Stimulated activated CD8-positive, alpha-beta memory T cell treated with anti-CD3 and anti-CD28 coated beads, Interleukin-15, amount 100 ng/mL, for 1 hour (primary cell): ENCODE data around the gene EFCAB11.

ENCODE experiments used
- DNase-seq: peaks from one replicate; pipeline ENCODE4 v3.0.0-alpha.2; 2020; ENCODE audit warnings: low read depth

EFCAB11 gene

DNA sequence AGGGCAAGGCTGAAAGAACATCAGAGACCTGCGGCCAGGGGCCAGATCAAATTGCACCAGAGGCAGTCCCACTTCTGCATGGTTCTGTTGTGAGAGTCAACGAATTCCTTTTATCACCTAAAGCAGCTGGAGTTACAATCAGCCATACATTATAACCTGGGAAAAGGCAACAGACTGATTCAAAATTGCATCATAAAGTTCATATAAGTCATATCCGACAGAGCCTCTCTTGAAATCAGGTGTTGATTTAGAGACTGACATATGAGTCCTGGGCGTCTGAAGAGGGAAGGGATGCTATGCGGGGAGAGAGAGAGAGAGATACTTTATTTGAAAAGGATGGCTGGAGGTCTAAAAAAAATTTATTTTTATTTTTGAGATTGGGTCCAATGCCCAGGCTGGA lies 89.4 kb downstream of the EFCAB11 start:
- no peak for DNase-seq

DNA sequence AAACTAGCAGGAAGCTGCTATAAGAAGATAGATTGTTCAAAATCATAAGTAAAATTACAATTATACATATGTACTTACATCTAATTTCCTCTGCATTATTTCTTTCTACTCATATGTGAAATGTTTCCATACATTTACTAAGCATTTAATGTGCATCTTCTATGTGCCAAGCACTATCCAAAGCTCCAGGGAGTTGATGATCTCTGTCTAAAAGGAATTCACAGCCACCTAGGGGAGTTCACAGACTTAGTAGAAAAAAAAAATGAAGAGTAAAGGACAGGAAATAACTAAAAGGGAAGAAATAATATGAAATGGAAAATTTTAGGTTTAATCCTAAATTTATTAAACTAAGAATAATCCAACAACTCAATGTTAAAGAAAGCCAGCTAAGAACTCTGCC lies 91.7 kb downstream of the EFCAB11 start:
- DNase-seq: no peak

DNA sequence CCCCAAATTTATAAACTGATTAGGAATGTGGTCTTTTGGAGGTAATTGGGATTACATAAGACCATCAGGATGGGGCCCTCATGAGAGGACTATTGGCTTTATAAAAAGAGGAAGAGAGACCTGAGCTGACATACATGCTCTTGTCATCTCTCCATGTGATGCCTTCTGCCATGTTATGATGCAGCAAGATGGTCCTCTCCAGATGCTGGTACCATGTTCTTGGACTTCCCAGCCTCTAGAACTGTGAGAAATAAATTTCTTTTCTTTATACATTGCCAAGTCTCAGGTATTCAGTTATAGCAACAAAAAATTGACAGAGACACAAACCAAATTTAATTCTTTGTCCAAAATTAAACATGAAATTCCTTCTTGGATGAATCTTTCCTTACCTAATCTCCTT lies 92.9 kb downstream of the EFCAB11 start:
- DNase-seq: no peak

DNA sequence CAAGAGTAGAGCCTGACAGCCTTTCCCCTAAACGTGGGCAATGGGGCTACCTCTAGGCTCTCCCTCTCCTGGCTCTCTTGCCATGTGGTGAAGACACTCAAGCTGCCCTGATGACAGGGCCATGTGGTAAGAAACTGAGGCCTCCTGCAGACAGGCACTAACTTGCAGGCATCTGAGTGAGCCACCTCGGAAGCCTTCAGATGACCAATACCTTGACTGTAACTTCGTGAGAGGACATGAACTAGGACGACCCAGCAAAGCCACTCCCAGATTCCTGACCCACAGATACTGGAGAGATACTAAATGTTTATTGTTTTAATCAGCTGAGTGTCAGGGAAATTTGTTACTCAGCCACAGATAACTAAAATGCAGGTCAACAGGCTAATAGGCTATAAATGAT lies 96.4 kb downstream of the EFCAB11 start:
- DNase-seq: no peak

DNA sequence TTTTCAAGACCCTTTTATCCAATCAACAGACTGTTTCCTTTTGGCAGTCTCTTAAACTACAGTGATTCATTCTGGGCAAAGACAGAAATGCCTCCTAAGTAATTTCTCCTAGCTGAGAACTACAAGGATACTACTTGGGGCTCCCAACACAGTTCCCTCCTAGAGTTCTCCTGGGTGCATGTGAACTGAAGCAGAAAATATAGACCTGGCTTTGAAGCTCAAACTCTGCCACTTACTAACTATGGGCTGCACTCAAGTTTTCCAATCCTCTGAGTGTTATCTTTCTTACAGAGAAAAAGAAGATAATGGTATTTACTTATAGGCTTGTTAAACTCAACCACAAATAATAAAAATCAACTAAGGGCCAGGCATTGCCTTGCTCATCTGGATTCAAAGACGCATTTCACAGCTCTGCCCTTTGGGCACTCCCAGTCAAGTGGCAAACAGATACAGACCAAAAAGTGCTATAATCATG lies 97.6 kb downstream of the EFCAB11 start:
- DNase-seq: no peak

DNA sequence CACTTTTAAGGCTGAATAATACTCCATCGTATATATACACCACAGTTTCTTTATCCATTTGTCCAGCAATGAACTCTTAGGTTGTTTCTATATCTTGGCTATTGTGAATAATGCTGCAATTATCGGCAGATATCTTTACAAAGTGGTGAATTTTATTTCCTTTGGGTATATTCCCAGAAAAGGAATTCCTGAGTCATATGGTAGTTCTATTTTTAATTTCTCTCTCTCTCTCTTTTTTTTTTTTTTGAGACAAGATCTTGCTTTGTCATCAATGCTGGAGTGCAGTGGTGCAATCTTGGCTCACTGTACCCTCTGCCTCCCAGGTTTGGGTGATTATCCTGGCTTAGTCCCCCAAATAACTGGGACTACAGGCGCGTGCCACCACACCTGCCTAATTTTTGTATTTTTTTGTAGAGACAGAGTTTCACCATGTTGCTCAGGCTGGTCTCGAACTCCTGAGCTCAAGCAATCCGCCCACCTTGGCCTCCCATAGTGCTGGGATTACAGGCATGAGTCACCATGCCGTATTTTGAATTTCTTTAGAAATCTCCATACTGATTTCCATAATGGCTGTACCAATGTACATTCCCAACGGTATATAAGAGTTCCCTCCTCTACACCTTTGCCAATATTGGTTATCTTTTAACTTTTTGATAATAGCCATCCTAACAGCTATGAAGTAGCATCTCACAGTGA lies 98.4 kb downstream of the EFCAB11 start:
- no peak for DNase-seq

DNA sequence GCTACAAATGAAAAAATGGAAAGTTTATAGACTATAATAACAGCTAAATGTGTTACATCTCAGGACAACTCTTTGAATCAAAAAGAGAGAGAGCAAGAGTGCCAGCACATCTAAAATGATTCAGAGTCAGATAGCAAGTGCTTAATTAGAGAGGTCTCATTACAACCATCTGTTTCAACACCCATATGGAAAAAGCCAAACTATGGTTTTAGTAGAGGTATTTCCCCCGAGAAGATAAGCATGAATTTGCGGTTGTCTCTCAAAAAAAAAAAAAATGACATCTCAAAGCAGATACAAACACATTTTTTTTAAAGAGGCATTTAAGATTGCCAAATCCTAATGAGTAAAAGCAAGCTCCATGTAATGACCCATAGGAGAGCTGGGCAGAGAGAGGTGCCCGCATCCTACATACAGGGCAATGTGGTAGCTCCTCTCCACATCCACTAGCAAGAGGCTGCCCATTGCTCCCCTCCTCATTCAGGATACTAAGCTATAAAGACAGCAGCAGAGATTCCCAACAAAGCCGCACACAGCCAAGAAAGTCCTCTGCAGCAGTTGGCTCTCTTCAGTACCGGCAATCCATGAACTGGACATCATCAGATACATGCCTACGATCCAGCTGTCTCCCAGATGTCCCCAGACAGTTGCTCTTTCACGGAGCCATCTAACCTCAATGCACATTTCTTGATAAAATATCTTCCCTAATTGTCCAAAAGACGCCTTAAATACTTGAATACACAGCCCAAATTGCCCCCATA lies 100.4 kb downstream of the EFCAB11 start:
- no peak for DNase-seq

DNA sequence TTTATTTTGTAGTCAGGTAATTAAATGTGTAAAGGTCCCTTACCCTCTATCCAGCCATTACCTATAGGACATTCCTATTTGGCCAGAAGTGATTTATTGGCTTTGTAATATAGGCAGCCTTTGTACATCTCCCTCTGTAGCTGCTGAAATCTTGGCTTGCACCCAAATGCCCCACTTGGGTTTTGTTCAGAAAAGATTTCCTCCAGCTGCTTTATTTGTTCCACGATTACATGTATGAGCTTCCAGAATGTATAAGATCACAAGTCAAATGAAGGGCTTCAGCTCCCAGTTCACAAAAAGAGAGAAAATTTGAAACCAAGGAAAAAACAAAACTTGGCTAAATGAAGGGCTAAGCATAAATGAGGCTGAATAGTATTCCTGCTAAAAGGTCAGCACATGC lies 103.4 kb downstream of the EFCAB11 start:
- DNase-seq: no peak

DNA sequence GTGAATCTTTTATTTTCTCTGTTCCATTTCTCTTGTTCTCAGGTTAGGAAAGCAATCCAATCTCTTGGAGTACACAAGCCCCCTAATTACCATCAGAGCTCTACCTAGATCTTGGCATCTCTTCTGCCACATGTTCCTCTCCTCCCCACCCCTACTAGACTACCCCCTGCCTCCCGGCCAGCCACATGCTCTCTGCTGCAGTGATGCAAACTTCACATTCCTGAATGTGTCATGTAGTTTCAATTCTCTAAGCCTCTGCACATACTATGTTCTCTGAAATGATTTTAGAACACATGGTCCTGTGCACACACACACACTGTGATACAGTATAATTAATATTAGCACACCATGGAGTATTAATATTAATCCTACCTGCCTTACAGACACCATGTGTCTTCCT lies 104.6 kb downstream of the EFCAB11 start:
- DNase-seq: no peak

DNA sequence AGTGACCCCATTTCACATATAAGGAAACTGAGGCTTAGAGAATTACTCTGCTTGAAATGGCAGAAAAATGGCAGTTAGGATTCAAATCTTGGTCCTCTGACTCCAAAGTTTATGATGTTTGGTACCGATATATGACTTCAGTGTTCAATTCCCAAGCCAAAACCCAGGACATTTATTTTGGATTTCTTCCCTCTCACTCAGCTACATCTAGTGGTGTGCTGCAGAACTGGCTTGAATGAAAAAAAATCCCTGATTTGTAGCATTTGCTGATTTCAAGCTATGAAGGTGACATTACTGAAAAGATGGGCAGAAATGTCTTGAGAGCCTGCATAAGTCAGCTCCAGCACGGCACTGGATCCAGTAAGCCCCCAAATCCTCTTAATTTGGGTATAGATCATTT lies 106.4 kb downstream of the EFCAB11 start:
- DNase-seq: no peak

DNA sequence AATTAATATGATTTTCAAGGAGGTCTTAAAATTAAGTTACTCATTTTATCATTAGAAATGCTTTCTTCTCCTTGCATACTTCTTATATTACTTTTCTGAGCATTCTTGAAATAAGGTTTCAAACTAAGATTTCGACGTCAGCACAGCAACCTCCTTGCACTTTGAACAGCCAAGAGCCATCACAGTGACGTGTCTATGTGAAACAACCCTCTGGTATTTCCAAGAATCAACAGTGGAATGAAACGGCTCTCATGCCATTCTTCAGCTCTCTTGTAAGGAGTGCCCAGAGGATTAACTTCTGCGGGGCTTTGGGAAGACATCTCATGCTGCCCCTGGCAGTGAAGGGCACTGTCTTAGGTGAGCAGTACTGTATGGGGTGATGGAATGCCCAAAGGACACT lies 109.2 kb downstream of the EFCAB11 start:
- DNase-seq: no peak

DNA sequence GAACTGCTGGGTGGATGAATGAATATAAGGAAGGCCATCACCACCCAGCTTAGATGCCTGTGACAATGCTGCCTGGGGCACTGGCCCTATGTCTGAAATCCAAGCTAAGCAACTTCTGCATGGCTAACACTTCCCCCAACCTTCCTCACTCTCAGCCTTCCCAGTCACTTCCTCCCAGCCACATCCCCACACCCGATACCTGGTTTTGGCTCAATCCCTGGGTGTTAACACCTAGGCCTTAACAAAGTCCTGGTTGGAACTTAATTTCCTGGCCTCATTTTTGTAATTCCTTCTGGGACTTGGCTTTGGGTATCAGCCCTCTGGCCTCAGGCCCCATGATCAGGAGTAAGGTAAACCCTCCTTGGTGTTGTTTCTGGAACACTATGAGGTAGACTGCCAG lies 110.0 kb downstream of the EFCAB11 start:
- DNase-seq: no peak

DNA sequence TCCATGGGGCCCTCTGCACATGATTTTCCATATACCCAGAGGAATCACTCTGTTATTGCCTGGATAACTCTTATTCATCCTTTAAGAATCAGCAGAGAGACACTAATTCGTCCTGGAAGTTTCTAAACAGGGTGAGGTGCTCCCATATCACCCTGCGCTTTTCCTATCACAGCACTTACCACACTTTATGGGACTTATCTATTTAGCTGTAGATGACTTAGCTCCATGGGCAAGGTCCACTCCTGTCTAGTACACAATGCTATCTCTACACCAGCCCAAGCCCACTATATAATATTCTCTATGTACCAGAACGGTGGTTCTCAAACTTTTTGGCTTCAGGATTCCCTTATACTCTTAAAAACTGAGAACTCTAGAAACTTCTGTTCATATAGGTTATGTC lies 111.7 kb downstream of the EFCAB11 start:
- no peak for DNase-seq

DNA sequence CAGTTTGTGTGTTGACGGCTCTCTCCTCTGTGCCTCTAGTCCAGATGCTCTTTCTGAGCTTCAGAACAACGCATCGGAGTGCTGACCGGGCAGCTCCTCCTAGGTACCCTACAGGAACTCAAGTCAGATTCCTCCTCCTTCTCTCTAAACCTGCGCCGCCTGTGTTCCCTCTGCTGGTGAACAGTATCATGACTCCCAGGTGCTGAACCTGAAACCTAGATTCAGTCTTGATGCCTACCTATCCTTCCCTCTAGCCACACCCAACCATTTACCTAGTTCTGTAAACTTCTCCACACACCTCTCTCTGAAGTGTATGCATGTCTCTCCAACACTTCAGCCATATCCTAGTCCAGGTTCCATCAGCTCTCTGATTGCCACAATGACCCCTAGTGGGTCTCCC lies 112.7 kb downstream of the EFCAB11 start:
- DNase-seq: no peak

DNA sequence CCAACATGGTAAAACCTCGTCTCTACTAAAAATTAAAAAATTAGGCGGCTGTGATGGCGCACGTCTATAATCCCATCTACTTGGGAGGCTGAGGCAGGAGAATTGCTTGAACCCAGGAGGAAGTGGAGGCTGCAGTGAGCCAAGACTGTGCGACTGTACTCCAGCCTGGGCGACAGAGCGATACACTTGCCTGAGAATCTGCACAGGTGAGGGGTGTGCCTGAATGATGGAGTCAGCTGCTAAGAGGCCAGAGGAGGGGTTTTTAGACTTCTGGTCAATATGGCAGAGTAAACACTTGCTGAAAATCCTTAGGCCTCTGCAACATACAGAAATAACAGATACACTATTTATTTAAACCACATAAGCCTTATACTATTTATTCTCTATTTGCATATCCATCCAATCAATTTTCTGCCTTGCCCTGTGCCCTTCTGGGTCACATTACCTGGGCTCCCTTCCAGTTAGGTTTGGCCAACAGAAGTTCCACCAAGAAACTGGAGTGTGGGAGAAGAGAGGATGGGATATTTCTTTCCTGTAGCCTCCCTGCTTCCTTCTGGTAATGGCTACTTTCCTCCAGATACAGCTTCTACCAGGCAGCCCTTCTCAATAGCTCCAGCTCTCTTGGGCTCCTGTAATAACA lies 117.6 kb downstream of the EFCAB11 start:
- DNase-seq: no peak

DNA sequence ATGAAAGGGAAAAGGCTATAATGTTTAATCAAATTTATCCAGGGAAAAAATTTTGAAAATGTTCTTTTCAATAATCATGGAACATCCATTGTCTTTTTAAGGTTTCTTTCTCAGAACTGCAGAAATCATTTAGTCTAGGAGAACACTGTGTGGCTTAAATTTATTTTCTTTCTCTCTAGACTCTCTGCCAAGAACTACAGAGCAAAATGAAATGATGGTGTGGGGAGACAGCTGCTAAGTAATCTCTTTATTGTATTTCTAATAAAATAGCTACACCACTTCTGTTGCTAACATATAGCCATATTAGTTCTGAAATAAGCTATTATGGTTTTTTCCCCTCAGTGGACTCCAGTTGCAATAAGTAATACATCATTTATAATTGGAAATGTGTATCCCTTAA lies 120.9 kb downstream of the EFCAB11 start:
- DNase-seq: no peak

DNA sequence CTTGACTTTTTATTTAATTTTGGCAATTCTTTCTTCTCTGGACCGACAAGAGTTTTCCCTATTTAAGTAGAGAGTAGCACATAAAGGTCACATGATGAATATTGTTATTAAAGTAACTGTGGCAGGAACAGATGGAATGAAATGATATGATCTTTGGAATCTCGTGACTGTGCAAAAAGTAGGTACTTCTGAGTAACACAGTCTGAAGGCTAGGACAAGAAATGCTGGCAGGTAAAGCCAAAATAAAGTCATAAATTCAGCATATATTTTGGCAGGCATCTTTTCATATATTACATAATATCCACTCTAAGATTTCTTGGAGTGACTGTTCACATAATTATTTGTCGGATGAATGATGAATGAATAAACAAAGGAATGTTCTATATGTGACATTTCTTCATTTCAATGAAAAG lies 121.4 kb downstream of the EFCAB11 start:
- DNase-seq: no peak

DNA sequence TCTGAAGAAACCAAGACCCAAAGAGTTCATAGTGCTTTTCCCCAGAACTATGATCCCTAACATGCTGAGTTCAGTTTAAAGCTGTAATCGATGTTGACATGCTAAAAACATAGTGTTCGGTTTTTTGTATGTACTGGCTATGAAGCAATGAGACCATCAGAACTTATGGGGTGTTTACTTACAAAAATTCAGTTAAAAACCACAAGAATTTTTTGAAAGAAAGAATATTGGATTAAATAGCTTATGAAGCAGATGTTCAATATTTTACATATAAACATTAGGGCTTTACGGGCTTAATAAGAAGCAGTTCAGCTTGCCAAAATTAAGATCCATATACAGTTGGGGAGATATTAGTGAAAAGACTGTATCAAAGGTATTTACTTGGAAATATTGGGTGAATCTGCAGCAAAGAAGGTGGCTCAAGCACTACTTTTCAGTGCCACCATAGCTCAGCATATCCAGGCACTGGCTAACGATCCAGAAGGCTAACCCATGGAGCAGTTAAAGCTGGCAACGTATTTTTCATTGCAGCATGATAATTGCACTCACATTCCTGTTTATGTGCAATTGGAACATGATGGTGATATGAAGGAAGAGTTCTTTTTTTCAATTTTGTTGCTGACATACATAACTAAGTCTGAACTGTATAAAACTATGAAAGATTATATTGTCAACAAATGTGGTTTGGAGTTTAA lies 125.9 kb downstream of the EFCAB11 start:
- no peak for DNase-seq

DNA sequence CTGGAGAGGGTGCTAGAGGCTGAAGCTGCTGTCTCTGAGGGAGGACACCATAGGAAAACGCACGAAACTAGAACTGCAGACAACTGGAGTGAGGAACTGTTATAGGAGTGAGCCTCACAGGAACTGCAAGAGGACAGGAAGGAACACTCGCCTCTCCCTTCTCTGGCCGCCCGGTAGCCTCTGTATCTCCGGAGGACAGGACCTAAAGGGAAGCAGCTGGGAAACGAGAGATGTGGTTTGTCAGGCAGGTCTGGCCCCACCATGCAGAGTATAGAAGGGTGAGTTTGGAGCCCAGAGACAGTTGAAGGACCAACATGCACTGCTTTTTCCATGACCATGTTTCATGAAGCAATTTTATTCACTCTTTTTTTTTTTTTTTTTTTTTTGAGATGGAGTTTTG lies 127.3 kb downstream of the EFCAB11 start:
- DNase-seq: no peak

DNA sequence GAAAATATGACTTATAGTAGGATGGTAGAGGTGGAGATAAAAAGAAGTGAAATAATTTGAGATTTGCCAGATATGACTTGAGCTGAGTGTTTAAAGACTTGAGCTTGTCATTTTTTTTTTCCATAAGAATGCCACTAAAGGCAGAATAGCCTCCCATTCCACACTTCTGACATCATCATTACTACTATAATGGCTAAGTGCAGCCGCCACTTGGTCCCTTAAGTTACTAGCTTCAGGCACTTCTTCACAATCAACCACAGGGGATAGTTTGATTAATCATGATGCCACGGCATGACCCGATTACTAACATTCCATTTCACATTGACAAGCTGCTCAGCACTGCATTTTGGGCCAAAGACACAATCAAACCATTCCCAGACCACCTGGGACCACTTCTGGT lies 127.9 kb downstream of the EFCAB11 start:
- no peak for DNase-seq

DNA sequence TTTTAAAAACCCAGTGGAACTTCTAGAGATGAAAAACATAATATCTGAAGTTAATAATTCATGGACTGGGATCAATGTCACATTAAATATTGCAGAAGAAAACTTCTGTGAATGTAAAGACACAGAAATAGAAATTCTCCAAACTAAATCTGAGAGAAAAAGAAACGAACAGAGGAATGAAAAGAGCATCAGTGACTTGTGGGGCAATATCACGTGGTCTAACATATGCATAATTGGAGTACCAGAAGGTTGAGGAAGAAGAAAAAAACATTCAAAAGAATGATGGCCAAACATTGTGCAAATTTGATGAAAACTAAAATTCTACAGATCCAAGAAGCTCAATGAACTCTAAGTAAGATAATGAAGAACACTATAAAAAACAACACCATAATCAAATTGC lies 130.8 kb downstream of the EFCAB11 start:
- no peak for DNase-seq

DNA sequence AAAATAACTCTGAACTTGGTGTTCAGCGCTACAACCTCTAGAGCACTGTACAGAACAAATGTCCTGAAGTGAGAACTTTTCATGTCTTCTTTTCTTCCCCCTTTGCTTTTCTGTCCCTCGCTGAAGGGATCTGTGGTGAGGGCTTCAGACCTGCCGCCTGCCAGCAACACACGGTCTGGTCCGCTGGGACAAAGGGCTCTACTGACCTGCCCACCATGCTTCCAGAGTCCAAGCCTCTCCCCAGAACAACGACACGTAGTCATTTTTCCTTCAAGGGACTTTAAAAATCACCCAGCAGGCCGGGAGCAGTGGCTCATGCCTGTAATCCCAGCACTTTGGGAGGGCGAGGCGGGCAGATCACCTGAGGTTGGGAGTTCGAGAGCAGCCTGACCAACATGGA lies 140.4 kb downstream of the EFCAB11 start:
- DNase-seq: no peak

DNA sequence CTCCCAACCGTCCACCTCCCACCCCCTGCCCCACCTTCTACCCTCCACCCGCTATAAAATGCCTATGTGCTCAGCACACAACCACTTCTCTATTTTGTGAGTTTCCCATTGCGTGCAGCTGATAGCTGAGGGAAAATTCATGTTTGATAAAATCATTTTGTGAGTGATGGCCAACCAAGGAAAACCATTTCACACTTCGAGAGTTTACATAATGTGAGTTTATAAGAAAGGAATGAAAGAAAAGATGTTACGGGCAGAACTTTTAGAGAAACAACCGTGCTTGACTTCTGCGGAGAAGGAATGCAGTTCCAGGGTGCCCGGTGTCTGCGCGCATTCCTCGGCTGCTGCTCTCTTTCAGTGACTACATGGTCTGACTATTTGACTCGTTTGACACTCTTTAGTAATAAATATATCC lies 140.9 kb downstream of the EFCAB11 start:
- DNase-seq: no peak
